ENCODE results near the gene SEPTIN7. TPM values are rescaled to one million over a fixed set of nuclear protein-coding genes. Genes with fewer than 3 reads are reported as not detected.
A peak's percentile ranks its signal among the peaks of the same experiment; 100 is the strongest.

Gene SEPTIN7
- total RNA-seq, 1 donor from 2014 or later, result 361 TPM

DNA sequence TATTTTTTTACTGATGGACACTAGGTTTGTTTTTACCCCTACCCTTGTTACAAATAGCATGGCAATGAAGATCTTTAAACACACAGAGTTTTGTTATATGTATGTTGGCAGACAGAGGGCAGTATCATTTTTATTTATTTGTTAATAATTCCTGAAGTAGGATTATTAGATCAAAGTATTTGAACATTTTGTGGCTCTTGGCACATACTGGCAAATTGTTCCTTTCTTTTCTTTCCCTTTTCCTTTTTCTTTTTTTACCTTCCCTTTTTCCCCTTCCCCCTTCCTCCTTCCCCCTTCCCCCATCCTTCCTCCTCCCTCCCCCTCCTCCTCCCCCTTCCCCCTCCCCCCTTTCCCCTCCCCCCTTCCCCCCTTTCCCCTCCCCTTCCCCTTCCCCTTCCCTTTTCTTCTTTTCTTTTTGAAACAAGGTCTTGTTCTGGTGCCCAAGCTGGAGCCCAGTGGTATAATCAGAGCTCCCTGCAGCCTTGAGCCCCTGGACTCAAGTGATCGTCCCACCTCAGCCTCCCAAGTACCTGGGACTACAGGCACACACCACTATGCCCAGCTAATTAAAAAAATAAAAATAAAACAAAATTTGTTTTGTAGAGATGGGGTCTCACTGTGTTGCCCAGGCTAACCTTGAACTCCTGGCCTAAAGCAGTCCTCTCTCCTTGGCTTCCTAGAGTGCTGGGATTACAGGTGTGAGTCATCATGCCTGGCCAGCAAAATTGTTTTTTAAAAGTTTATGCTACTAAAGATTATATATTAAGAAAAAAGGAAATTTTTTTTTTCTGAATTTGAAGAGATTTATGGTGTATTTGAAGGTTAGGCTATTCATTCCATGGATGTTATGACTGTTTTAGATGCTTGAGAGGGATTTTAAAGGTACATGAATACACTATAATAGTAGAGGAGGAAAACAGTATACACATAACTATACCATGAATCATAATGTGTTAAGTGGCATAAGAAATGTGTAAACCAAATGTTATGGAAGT lies 39.3 kb downstream of the SEPTIN7 start:
- no peak overlapping the region for H3K27ac Mint-ChIP-seq (ENCODE audit: unreplicated experiment)

DNA sequence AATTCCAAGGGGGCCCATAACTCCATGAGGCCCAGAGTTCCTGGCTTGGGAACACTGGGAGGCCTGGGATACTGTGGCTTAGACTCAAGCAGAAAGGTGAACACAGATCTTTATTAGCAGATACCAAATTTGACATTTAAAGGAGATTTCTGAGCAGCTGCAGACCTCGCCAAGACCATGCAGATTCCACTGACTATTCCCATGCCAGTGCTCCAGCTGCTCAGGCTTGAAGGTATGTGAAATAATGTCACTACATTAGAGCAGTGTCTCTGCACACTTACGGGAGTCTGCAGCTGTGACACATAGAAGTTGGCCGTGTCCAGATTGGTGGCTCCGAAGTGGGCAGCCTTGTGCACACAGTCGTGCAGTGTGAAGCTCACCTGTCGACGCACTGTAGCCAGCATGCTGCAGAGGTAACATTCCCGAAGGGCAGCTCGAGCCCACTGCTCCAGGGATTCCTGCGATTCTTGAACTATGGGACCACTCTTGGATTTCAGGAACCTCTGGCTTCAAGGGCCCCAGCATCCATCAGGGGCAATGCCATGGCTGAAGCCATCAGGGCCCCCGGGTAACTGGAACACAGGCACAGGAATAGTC lies 46.1 kb downstream of the SEPTIN7 start:
- H3K27ac Mint-ChIP-seq (ENCODE audit: unreplicated experiment), result no peak overlapping the region
- no peaks in the 10 kb centered on the region for H3K4me1 Mint-ChIP-seq (ENCODE audit: unreplicated experiment)
- H3K4me3 Mint-ChIP-seq (ENCODE audit: unreplicated experiment), result no peak overlapping the region
- no peaks in the 10 kb centered on the region for H3K27me3 Mint-ChIP-seq (ENCODE audit: unreplicated experiment)
- TF ChIP-seq, protein P1, sequence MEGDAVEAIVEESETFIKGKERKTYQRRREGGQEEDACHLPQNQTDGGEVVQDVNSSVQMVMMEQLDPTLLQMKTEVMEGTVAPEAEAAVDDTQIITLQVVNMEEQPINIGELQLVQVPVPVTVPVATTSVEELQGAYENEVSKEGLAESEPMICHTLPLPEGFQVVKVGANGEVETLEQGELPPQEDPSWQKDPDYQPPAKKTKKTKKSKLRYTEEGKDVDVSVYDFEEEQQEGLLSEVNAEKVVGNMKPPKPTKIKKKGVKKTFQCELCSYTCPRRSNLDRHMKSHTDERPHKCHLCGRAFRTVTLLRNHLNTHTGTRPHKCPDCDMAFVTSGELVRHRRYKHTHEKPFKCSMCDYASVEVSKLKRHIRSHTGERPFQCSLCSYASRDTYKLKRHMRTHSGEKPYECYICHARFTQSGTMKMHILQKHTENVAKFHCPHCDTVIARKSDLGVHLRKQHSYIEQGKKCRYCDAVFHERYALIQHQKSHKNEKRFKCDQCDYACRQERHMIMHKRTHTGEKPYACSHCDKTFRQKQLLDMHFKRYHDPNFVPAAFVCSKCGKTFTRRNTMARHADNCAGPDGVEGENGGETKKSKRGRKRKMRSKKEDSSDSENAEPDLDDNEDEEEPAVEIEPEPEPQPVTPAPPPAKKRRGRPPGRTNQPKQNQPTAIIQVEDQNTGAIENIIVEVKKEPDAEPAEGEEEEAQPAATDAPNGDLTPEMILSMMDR (IDR thresholded peaks at IDR 0.05; ENCODE audit: unreplicated experiment), result no peak
- no peak for DNase-seq (ENCODE audit: low spot score)
- H3K36me3 Mint-ChIP-seq (ENCODE audit: low read depth, unreplicated experiment), result no peaks in the 10 kb centered on the region
- no peaks in the 10 kb centered on the region for H3K9me3 Mint-ChIP-seq (ENCODE audit: unreplicated experiment)

More for the DNA sequence above, 39.3 kb downstream of the SEPTIN7 start:
- no peaks in the 10 kb centered on the region for H3K4me1 Mint-ChIP-seq (ENCODE audit: unreplicated experiment)
- H3K36me3 Mint-ChIP-seq (ENCODE audit: low read depth, unreplicated experiment), result peaks cover 9% of the 10 kb centered on the region
- H3K9me3 Mint-ChIP-seq (ENCODE audit: unreplicated experiment), result no peaks in the 10 kb centered on the region
- TF ChIP-seq, protein P1 (IDR thresholded peaks at IDR 0.05; ENCODE audit: unreplicated experiment), result peak; percentile 24
- DNase-seq (ENCODE audit: low spot score), result no peak
- no peak overlapping the region for H3K4me3 Mint-ChIP-seq (ENCODE audit: unreplicated experiment)
- H3K27me3 Mint-ChIP-seq (ENCODE audit: unreplicated experiment), result peaks cover 2% of the 10 kb centered on the region

- Mint-ChIP-seq H3K36me3 (ENCODE audit: low read depth, unreplicated experiment) (no peaks in the 10 kb centered on the region), H3K4me3 (ENCODE audit: unreplicated experiment) (no peak overlapping the region), H3K9me3 (ENCODE audit: unreplicated experiment) (no peaks in the 10 kb centered on the region), H3K4me1 (ENCODE audit: unreplicated experiment) (no peaks in the 10 kb centered on the region), H3K27ac (ENCODE audit: unreplicated experiment) (no peak overlapping the region), H3K27me3 (ENCODE audit: unreplicated experiment) (no peaks in the 10 kb centered on the region)
- DNase-seq (ENCODE audit: low spot score), result no peak
- TF ChIP-seq, protein P1 (IDR thresholded peaks at IDR 0.05; ENCODE audit: unreplicated experiment), result no peak
Observed at GRCh38 chr7:35848725-35849124, 47.9 kb downstream of the SEPTIN7 start.

GRCh38 chr7:35849158-35849831 lies 48.4 kb downstream of the SEPTIN7 start:
- Mint-ChIP-seq H3K4me3 (ENCODE audit: unreplicated experiment) (no peak overlapping the region), H3K36me3 (ENCODE audit: low read depth, unreplicated experiment) (no peaks in the 10 kb centered on the region), H3K4me1 (ENCODE audit: unreplicated experiment) (no peaks in the 10 kb centered on the region), H3K27ac (ENCODE audit: unreplicated experiment) (no peak overlapping the region), H3K9me3 (ENCODE audit: unreplicated experiment) (no peaks in the 10 kb centered on the region), H3K27me3 (ENCODE audit: unreplicated experiment) (no peaks in the 10 kb centered on the region)
- TF ChIP-seq, protein P1 (IDR thresholded peaks at IDR 0.05; ENCODE audit: unreplicated experiment), result peak; percentile 24
- DNase-seq (ENCODE audit: low spot score), result no peak
